ENCODE data around the gene GALNT9. TPM values are rescaled to one million over a fixed set of nuclear protein-coding genes. Genes with fewer than 3 reads are reported as not detected.

Gene GALNT9
- total RNA-seq, 1 donor from 2014 or later, result not detected

DNA sequence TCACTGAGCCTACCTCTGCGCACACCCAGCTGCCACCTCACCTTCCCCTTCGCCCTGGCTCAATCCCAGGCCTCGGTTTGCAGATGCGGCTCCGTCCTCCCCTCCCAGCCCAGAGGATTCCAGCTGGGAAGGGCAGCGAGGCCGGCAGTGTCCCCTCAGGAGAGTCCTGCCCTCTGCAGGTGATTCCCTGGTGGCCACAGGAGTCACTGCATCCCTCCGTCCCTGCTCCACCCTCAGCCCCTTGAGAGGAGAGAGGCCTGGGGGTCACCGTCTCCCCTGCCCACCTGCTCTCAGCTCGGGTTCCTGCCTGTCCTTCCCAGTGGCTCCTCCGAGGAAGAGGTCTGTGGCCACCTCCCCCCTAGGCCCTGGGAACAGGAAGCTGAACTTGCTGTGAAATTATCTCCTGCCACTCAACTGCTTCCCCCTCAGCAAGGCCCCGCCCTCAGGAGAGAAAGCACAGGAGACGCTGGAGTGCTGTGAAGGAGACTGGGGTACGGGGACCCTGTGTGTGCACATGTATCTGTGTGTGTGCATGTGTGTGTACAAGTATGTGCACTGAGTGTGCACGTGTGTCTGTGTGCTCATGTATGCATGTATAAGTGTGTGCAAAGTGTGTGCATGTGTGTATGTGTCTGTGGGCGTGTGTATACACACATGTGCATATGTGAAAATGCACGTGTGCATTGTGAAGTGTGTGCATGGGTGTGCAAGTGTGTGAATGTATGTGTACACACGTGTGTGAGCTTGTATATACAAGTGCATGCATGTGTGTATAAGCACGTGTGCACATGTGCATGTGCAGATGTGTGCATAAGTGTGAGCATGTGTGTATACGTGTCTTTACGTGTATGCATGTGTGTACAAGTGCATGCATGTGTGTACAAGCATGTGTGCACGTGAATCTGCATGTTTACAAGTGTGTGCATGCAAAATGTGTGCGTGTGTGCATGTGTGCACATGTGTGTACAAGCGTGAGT lies 13.2 kb upstream of the GALNT9 start:
- FAIRE-seq (peak; percentile 83), DNase-seq (ENCODE audit: low read depth) (no peak)
- TF ChIP-seq, protein P1, sequence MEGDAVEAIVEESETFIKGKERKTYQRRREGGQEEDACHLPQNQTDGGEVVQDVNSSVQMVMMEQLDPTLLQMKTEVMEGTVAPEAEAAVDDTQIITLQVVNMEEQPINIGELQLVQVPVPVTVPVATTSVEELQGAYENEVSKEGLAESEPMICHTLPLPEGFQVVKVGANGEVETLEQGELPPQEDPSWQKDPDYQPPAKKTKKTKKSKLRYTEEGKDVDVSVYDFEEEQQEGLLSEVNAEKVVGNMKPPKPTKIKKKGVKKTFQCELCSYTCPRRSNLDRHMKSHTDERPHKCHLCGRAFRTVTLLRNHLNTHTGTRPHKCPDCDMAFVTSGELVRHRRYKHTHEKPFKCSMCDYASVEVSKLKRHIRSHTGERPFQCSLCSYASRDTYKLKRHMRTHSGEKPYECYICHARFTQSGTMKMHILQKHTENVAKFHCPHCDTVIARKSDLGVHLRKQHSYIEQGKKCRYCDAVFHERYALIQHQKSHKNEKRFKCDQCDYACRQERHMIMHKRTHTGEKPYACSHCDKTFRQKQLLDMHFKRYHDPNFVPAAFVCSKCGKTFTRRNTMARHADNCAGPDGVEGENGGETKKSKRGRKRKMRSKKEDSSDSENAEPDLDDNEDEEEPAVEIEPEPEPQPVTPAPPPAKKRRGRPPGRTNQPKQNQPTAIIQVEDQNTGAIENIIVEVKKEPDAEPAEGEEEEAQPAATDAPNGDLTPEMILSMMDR (IDR thresholded peaks at IDR 0.05; ENCODE audit: insufficient read depth, low read length, severe bottlenecking), result no peak
- H3K36me3 ChIP-seq (ENCODE audit: control insufficient read depth, insufficient read depth, low read length), result no peaks in the 10 kb centered on the region
- no peak overlapping the region for H3K4me3 ChIP-seq (ENCODE audit: low read depth, low read length)
- no peaks in the 10 kb centered on the region for H3K27me3 ChIP-seq (ENCODE audit: control insufficient read depth, insufficient read depth, low read length)

DNA sequence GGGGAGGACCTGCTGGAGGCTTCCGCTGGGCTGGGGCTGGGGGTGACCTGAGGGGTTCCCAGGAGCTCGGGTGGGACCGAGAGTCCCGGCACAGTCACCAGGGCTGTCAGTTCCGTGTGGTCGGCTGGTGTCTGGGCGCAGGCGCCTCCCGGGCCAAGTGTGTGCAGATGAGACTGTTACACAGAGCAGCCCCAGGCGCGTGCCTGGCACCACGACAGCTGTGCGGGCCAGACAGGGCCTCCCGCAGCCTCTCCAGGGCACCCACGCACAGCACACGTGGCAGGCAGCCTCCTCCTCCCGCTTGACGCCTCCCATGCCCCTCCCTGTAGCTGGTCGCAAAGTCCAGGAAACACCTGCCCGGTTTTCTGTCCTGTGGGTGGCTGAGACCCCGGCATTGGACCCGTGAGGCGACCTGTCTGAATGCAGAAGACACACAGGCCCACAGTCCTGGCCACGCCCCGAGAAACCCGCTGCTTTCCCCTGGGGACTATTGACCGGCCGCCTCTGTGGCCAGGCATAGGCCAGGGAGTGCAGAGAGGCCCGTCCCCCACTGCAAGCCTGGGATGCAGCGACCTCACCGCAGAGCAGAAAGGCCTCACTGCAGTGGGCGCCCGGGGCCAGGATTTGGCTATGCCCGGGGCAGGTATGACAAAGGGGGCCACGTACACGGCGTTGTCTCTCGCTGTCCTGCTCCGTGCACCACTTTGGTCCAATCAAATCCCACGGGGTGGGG lies 12.1 kb upstream of the GALNT9 start:
- FAIRE-seq (no peak), DNase-seq (ENCODE audit: low read depth) (no peak)
- Histone ChIP-seq H3K36me3 (ENCODE audit: control insufficient read depth, insufficient read depth, low read length) (no peaks in the 10 kb centered on the region), H3K4me3 (ENCODE audit: low read depth, low read length) (no peak overlapping the region), H3K27me3 (ENCODE audit: control insufficient read depth, insufficient read depth, low read length) (no peaks in the 10 kb centered on the region)
- TF ChIP-seq, protein P1 (IDR thresholded peaks at IDR 0.05; ENCODE audit: insufficient read depth, low read length, severe bottlenecking), result no peak

DNA sequence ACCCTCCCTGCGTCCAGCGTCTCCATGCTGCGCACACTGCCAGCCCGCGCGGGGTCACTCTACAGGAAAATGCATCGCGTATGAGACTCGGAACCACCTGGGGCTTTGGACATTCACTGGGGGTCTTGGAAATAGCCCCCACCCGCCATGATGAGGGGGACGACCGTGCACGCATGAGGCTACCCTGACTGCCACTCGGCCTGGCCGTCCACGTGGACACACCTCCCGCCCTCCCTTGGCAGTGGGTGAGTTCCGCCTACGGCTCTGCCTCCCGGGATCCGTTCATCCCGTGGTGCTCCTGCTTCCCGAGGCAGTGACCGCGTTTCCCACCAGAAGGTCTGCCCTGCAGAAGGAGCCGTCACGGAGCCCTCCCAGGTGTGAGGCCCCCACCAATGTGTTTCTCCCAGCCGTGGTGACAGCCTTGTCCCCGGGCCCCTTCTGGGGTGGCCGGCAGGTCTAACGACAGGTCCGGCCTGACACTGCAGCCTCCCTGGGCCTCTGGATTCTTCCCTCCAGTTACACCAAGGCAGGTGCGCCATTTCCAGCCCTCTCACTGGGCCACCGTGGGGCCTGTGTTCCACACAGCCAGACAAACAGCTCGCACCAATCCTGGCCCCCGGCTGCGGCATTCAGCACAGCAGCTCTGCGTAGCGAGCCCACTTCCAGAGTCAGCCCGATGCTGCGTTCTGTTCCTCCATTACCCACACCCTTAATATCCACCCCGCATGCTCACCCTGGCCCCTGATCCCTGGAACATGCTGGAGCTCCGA lies 11.1 kb upstream of the GALNT9 start:
- no peak for FAIRE-seq
- no peaks in the 10 kb centered on the region for H3K27me3 ChIP-seq (ENCODE audit: control insufficient read depth, insufficient read depth, low read length)

DNA sequence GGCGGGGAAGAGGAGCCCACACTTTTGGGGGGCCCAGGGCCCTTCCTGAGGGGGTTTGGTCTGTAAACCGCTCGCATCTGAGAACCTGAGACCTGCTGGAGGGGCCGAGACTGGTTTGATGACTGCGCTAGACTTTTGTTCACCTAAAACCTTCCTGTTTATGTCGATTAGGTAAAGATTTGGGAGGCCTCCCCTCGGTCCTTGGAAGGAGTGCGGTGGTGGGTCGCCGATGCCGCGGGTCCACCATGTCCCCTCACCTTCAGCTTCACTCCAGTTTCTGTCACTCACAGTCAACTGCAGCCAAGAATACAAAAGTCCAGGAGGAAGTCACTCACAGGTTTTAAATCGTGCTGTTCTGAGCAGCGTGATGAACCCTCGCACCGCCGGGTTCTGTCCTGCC lies 10.5 kb upstream of the GALNT9 start:
- Histone ChIP-seq H3K36me3 (ENCODE audit: control insufficient read depth, insufficient read depth, low read length) (no peaks in the 10 kb centered on the region), H3K27me3 (ENCODE audit: control insufficient read depth, insufficient read depth, low read length) (no peaks in the 10 kb centered on the region), H3K4me3 (ENCODE audit: low read depth, low read length) (no peak overlapping the region)
- no peak for FAIRE-seq
- no peak for DNase-seq (ENCODE audit: low read depth)
- TF ChIP-seq, protein P1 (IDR thresholded peaks at IDR 0.05; ENCODE audit: insufficient read depth, low read length, severe bottlenecking), result no peak

More for the DNA sequence above, 11.1 kb upstream of the GALNT9 start:
- TF ChIP-seq, protein P1 (IDR thresholded peaks at IDR 0.05; ENCODE audit: insufficient read depth, low read length, severe bottlenecking), result no peak
- Histone ChIP-seq H3K4me3 (ENCODE audit: low read depth, low read length) (no peak overlapping the region), H3K36me3 (ENCODE audit: control insufficient read depth, insufficient read depth, low read length) (no peaks in the 10 kb centered on the region)
- DNase-seq (ENCODE audit: low read depth), result no peak

DNA sequence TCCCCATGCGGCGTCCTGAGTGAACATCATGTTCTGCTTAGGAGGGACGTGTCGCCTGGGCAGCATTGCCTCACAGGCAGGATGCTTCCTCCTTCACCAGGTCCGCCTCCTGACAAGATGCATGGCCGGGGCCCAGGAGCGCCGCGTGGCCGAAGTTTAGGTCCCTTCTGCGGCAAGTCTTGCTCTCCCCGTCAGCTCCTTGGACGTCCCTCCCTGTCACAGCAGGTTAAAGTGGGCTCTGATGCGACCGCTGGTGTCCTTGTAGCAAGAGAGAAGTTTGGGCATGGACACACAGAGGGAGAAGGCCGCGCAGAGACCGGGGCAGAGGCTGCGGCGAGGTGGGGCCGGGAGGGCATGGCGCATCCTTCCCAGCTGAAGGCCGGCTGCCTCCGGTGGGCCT lies 9.4 kb upstream of the GALNT9 start:
- DNase-seq (ENCODE audit: low read depth) (no peak), FAIRE-seq (no peak)
- TF ChIP-seq, protein P1 (IDR thresholded peaks at IDR 0.05; ENCODE audit: insufficient read depth, low read length, severe bottlenecking), result no peak
- Histone ChIP-seq H3K4me3 (ENCODE audit: low read depth, low read length) (no peak overlapping the region), H3K27me3 (ENCODE audit: control insufficient read depth, insufficient read depth, low read length) (no peaks in the 10 kb centered on the region), H3K36me3 (ENCODE audit: control insufficient read depth, insufficient read depth, low read length) (no peaks in the 10 kb centered on the region)
